LHCN-M2 (cell line): Measurements from ENCODE around the gene PPP1R12A. TPM values are rescaled to one million over a fixed set of nuclear protein-coding genes. Genes with fewer than 3 reads are reported as not detected.
A peak's percentile ranks its signal among the peaks of the same experiment; 100 is the strongest.
"Not testable (repeated sequence)": the region's sequence is repeated elsewhere in the genome, so short reads cannot be mapped to it uniquely, and the experiment has no call there.

Experiments
- DNase-seq: peaks from one replicate; pipeline ENCODE4 v3.0.0-alpha.2; 2012; ENCODE audit warnings: low read depth
- polyA plus RNA-seq: library from polyadenylated mRNA; unstranded; fragments of >200 nt; gene quantifications from one replicate; pipeline ENCODE4 v1.2.1, GENCODE V29; 2012; ENCODE audit warnings: missing spikeins
- total RNA-seq: library from RNA; depleted of rRNA; stranded (reverse); fragments of >200 nt; gene quantifications from 2 replicates; pipeline ENCODE4 v1.2.3, GENCODE V29; 2014; rRNA removed

Gene PPP1R12A
- total RNA-seq: 57.7 and 80.3 TPM in 2 replicates
- 24.0 TPM for polyA plus RNA-seq

DNA sequence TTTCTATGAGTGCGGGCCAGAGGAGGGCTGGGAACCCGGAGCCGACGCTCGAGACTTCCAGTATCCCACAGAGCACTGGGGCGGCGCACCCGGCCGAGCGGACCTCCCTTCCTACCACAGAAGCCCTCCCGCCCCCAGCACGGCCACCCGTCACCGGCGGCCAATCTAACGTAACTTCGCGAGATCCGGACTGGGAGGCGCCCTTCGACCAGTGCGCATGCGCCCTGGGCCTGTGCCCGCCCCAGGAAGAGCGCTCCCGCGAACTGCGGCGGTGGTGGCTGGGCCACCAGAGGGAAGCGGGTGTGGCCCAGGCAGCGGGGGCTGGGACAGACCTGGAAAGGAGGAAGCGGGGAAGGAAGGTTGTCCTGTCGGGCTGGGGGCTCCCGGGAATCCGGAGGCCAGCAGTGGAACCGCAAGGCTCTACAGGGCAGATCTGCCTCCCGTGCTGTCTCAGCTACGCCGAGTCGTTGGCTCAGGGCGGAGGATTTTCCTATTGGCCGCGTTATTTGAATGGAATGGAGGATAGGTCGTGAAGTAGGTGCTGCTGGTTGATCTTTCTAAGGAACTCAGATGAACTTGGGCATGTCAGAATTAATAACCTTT, at the start of gene PPP1R12A:
TSS of gene PPP1R12A (minus strand) at position 77 of the 603 bp plus-strand sequence. CDS start 166 bp downstream, outside the sequence.
- peak; percentile 96 for DNase-seq

DNA sequence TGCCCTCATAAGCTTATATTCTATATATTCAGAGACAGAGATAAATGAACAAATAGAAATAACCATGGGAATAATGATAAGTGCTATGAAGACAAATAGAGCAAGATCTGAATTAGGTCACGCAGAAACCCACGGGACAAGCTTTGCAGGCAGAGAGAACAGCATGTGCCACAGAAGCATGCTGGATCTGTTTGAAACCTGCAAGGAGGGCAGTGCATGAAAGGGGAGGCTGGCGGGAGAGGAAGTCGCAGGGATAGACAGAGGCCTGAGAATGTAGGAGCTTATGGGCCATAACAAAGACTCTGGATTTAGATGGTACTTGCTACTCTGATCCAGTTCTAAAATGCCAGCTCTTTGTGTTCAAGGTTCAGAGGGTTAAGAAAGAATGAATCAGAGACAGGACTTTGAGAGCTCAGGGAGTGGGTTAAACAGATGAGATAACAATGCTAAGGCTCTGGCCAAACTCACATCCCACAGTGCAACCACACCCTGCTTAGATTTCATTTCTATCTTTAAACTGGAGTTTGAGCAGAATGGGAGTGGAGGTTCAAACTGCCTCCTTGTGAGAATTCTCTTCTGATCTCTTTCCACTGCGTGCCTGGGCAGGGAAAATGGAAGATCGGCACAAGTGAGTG, 49.2 kb upstream of the PPP1R12A start:
- DNase-seq: peak; percentile 84

GRCh38 chr12:79983492-79983891, 48.6 kb upstream of the PPP1R12A start:
- peak; percentile 86 for DNase-seq

GRCh38 chr12:79982086-79983062, 47.5 kb upstream of the PPP1R12A start:
- peak; percentile 14 for DNase-seq

DNA sequence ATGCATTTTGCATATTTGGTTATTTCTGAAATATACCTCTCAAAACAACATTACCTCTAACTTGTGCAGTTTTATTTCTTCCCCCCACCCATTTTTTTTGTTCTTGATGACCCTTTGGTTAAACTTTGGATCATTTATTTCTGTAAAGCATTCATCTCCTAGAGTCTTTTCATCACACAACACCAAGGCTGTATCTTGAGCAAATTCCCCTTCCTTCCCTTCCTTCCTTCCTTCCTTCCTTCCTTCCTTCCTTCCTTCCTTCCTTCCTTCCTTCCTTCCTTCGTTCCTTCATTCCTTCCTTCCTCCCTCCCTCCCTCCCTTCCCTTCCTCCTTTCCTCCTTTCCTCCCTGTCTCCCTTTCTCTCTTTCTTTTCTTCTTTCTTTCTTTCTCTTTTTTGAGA, 43.8 kb upstream of the PPP1R12A start:
- no peak for DNase-seq

- DNase-seq: not testable (repeated sequence)
Measured at GRCh38 chr12:79977856-79978460, 43.1 kb upstream of the PPP1R12A start.

DNA sequence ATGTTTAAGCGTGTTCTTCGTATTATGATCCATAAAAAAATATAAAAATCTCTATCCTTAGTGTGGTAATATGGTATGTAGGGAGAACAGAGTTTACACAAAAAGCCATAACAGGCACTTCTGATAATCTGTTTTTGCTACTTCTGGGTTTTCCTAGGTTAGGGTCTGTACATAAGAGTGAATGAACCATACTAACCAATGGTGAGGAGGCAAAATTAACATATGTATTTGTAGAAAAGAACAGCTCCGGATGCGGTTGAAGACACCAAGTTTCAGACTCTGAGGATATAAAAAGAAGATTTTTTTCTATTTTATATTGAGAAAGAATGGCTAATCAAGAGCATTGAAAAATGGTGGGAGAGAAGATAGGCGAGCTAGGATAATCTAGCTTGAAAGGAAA, 40.2 kb upstream of the PPP1R12A start:
- DNase-seq: no peak

GRCh38 chr12:79973801-79974200, 38.9 kb upstream of the PPP1R12A start:
- DNase-seq: no peak

DNA sequence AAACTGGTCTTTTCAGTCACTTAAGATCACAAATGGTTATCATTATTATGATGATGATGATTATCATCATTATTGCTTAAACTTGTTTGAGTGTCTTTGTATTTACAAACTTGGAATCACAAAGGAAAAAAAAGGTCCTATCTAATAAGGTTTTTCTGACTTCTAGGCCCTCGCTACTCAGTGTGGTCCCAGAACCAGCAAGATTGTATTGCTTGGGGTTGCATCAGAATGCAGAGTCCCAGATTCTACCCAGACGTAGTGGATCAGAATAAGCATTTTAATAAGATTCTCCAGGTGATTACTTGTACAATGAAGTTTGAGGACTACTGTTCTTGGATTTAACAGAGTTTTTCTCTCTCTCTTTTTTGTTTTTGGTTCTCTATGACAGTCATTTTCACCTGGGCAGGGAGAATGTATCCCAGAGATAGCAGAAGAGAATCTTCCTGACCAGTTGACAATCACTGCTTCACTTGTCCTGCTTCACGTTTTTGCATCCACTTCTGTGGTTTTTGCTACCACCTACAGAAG, 29.3 kb upstream of the PPP1R12A start:
- no peak for DNase-seq

DNA sequence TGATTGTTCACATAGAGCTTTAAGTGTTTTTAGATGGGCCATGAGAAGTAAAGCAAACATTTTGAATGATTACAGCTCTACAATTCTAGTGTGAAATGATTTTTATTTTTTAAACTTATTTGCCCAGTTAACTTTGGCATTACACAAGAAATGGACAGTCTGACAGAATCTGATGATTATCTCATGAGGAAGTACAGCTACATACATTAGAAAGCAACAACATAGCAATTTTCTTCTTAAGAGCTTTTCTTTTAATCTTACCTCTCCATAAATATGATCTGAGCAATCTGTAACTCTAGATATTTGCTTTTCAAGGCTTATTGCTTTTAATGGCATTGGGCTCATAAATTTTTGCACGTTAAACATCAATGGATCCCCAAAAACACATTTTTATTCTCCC, 26.5 kb upstream of the PPP1R12A start:
- no peak for DNase-seq

DNA sequence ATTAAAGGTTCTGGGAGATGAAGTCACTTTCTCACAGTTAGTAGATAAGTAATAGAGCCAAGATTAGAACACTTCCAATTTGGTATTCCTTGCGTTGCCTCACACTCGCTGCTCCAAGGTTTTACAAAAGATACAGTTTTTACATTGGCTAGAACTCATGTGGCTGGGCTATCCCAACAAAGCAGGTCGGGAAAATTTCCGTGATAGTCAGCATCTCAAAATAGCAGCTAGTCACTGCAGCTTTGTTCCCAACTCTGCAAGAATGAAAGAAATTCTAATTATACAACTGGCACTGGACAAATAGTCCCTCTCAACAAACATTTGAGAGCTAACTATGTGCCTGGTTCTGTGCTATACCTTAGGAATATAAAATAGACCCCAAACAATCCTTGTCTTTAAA, 24.6 kb upstream of the PPP1R12A start:
- DNase-seq: no peak

GRCh38 chr12:79956896-79957295, 22.0 kb upstream of the PPP1R12A start:
- no peak for DNase-seq

DNA sequence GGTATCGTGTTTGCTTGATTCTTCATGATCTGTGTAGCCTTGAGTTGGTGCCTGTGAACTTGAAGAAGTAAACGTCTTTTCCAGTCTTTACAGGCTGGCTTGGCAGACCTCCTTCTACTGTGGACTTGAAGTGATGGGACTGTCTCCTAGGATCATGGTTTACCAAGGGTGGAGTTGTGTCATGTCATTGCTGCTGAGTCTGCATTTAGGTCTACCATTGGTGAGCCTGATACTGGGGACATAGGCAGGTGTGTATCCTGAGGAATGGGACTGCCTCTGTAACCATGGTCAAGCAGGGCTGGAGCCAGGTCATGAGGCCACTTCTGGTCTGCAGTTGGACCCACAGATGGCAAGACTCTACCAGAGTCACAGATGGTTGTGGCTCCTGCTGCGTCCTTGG, 20.7 kb upstream of the PPP1R12A start:
- DNase-seq: no peak

- DNase-seq: no peak
Measured at GRCh38 chr12:79954037-79954610, 19.2 kb upstream of the PPP1R12A start.

GRCh38 chr12:79949098-79949497, 14.2 kb upstream of the PPP1R12A start:
- no peak for DNase-seq

DNA sequence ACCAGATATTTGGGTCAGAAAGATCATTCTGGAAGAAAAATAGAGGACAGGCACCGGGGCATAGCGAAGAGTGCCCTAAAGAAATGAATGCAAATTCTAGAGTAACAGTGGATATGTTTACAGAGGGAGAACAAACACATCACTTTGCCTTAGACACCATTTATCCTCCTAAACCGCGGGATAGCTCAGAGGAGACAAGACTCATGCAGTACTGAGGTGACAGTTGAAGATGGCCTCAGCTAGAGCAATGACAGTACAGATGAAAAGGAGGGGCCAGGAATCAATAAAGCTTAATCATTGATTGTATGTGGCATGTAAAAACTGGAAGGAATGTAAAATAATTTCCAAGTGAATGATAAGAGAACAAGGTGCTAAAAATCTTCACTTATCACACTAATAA, 10.5 kb upstream of the PPP1R12A start:
- DNase-seq: no peak

DNA sequence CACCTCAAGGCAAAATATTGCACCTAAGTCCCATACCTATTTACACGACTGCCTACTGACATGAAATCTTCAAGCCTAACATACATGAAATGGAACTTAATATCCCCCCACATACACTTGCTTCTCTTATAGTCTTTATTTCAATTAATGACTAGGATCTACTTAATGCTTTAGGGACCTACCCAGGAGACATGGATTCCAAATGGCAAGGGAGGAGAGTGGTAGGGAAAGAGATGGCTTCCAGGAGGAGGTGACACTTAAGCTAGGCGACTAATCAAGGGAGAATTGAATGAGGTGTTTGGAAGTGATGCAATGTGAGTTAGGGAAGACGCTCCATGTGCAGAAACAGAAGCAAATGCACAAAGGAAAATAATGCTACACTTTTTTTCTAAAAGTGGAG, 9.7 kb upstream of the PPP1R12A start:
- DNase-seq: no peak

DNA sequence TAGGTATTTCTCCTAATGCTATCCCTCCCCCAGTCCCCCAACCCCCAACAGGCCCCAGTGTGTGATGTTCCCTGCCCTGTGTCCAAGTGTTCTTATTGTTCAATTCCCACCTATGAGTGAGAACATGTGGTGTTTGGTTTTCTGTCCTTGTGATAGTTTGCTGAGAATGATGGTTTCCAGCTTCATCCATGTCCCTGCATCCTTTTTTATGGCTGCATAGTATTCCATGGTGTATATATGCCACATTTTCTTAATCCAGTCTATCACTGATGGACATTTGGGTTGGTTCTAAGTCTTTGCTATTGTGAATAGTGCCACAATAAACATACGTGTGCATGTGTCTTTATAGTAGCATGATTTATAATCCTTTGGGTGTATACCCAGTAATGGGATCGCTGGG, 7.9 kb upstream of the PPP1R12A start:
- DNase-seq: not testable (repeated sequence)

- no peak for DNase-seq
Measured at GRCh38 chr12:79939728-79940310, 4.9 kb upstream of the PPP1R12A start.

- no peak for DNase-seq
Measured at GRCh38 chr12:79938843-79939242, 3.9 kb upstream of the PPP1R12A start.

DNA sequence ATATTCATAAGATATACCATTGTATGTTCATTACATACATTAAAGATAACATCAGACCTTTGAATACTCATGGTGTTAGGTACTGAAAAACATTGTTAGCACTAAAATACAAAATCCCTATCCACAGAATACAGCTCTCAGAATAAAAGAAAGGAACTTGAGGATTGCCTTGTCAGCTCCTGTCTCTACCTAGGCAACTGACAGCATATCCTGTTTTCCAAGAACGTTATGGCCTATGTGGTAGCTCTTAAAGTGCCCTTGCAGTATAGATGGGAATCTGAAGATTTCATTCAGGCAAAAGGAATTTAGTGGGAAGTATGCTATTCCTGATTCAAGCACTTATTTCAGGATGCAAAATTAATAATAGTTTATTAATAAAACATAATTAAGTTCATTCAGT, 1.8 kb upstream of the PPP1R12A start:
- no peak for DNase-seq
